GM15510 (cell line): ENCODE measurements around the gene OR1F1.

Experiments
- POLR2A ChIP-seq: IDR thresholded peaks from 3 replicates; pipeline ENCODE4 v1.6.1; 2011; ENCODE audit warnings: borderline replicate concordance; ENCODE audit not compliant: insufficient read length; ENCODE audit errors: extremely low read depth

OR1F1 gene

DNA sequence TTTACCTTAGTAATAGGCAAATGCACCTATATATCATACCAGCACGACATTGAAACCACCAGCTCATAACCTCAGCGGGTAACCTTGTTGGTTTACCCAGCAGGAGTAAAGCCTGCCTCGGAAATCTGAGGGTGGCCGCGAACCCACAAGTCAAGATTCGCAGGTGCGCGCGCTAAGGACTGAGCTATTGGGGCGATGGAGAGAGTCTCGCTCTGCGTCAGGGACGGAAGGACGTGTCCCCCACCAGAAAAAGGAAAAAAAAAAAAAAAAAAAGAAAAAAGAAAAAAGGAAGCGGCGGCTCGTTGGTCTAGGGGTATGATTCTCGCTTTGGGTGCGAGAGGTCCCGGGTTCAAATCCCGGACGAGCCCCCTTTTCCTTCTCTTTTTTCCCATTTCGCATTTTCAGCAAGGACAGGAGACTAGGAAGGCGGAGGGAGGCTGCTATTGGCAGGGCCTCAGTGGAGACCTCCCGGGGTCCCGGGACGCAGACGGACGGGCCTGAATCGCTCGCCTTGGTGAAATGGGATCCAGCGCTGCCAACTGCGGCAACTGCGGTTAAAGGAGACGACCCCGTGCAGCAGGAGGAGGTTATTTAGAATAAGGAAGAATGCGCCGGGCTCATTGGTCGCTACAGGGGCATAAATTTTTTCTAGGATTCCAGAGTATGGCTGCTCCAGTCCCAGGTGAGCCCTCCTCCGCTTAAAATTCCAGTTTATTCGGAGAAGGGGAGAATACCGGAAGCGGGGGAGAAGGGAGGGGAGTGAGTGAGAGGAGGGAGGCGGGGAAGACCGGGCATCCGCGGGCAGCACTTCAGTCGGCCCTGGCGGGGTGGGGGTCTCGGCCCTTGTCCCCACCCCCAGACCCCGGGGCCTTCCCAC lies at the start of gene OR1F1:
Gene OR1F1, plus strand, starts transcription at position 407 of the 877 bp plus-strand sequence.
- TF ChIP-seq POLR2A = no peak

- TF ChIP-seq POLR2A = no peak
These were observed 49.7 kb upstream of the OR1F1 start for GRCh38 chr16:3138342-3138741.

GRCh38 chr16:3138823-3139426 lies 49.1 kb upstream of the OR1F1 start:
- TF ChIP-seq POLR2A = no peak

GRCh38 chr16:3140603-3141427 lies 47.2 kb upstream of the OR1F1 start:
- no peak for TF ChIP-seq POLR2A

DNA sequence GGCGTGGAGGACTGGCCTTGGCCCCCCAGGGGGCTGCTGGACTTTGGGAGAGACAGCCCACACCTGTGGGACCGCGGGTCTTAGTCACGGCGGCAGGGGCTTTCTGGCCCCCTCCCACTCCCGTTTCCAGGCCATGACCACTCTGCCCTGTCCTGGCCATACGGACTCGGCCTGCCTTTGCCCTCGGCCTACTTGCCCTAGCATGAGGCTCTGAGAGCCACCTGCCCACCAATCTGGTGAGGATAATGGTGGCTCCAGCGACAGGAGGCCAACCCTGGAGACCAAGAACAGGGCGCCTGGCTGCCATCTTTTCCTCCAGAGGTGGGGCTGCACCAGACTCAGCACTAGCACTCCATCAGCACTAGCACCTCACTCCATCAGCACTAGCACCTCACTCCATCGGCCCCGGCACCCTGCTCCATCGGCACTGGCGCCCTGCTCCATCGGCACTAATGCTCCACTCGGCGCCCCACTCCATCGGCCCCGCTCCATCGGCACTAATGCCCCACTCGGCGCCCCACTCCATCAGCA lies 46.2 kb upstream of the OR1F1 start:
- no peak for TF ChIP-seq POLR2A

- no peak for TF ChIP-seq POLR2A
These were observed 45.7 kb upstream of the OR1F1 start for GRCh38 chr16:3142327-3142726.

DNA sequence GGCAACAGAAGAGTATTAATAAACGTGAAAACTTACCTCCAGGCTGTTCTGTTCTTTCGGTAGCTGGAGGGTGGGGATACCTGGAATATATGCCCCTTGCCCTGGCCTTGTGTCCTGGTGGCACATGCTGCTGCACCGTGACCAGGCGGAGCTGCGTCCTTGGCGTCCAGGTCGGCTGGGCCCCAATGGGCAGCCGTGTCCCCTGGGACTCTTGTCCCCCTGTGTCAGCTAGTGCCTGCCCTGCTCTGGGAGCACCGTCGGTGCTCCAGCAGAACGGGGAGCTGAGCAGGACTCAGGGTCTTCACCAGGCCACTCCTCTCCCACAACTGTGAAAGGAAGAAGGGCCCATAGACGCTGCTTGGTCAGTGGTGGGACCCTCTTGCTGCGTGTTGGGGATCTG lies 45.2 kb upstream of the OR1F1 start:
- TF ChIP-seq POLR2A = no peak

DNA sequence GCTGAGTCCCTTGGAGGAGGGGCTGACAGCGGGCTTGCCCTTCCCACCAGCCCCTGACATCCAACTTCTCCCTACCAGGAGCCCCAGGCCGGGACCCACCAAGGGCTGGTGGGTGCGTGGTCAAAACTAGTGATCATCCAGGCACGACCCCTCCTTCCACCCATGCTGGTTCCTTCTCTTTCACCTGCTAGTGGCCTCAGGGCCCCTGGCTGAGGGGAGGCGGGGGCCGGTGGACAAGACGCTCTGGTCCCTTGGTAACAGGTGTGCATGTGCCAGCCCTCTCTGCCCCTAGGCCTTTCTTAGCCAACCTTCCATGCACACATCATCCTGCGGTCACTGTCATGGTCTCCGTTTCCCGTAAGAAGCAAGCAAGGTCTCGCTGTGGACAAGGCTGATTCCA lies 44.8 kb upstream of the OR1F1 start:
- no peak for TF ChIP-seq POLR2A

- TF ChIP-seq POLR2A = no peak
These were observed 44.2 kb upstream of the OR1F1 start for GRCh38 chr16:3143598-3144320.

DNA sequence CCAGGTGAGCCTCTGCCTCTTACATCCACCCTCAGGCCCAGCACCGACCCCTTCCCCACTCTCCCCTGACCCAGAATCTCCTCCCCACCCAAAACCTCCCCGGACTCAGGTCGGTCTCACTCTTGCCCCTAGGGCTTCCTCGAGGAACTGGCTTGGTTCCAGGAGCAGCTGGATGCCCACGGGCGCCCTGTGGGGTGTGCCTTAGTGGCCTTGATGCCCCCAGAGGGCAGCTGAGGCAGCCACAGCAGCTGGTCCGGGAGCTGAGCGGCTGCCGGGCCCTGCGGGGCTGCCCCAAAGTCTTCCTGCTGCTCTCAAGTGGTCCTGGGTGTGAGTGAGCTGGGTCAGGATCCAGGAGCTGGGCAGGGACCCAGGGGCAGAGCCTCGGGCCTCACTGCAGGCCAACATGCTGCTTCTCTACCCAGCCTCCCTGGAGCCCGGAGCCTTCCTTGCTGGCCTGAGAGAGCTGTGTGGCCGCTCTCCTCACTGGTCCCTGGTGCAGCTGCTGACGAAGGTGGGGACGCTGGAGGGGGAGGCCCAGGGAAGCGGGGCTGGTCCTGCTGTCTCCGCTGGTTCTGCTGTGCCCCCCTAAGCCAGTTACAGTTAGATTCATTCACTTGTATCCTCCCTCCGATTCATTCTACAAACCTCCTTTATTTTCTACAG lies 43.6 kb upstream of the OR1F1 start:
- TF ChIP-seq POLR2A = no peak

GRCh38 chr16:3145151-3145550 lies 42.9 kb upstream of the OR1F1 start:
- no peak for TF ChIP-seq POLR2A

DNA sequence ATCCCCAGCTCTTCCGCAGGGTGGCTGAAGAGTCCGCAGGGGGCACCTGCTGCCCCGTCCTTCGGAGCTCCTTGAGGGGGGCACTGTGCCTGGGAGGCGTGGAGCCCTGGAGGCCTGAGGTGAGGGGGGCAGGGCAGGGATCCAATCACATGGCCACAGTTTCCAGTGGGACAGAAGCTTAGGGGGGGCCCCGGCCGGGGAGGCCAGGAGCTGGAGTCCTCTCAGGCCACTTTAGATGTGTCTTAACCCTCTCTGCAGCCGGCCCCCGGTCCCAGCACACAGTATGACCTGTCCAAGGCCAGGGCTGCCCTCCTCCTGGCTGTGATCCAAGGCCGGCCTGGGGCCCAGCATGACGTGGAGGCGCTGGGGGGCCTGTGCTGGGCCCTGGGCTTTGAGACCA lies 42.3 kb upstream of the OR1F1 start:
- no peak for TF ChIP-seq POLR2A

GRCh38 chr16:3147046-3147756 lies 40.8 kb upstream of the OR1F1 start:
- no peak for TF ChIP-seq POLR2A
